HCT116 (cell line): ENCODE measurements around the gene IFNA21.
"Not testable (repeated sequence)": the region's sequence is repeated elsewhere in the genome, so short reads cannot be mapped to it uniquely, and the experiment has no call there.

ENCODE experiments used
- CTCF ChIP-seq, 3 experiments: fragments of 200-600 bp in 1 of 3; sonication (generic) in 1 of 3; IDR thresholded peaks in 2 of 3; conservative IDR thresholded peaks in 1 of 3; 2 replicates each; pipeline ENCODE4 v1.5.1; 2012 to 2017; ENCODE audit warnings: low read depth in 2 of 3, low read length in 2 of 3, antibody characterized with exemption in 1 of 3, borderline replicate concordance in 1 of 3, control low read depth in 1 of 3, mild to moderate bottlenecking in 1 of 3, mixed read lengths in 1 of 3, mixed run types in 1 of 3, moderate library complexity in 1 of 3; ENCODE audit not compliant: insufficient read depth in 1 of 3
- EZH2 ChIP-seq: fragments of 200-600 bp; sonication (generic); IDR thresholded peaks from 2 replicates; pipeline ENCODE4 v1.6.1; 2017; ENCODE audit warnings: antibody characterized with exemption, mixed run types
- FOSL1 ChIP-seq: IDR thresholded peaks from 2 replicates; pipeline ENCODE4 v1.6.1; 2012; ENCODE audit warnings: low read depth
- POLR2A ChIP-seq: IDR thresholded peaks from 2 replicates; pipeline ENCODE4 v1.7.0; 2011; ENCODE audit warnings: borderline replicate concordance; ENCODE audit not compliant: insufficient read depth, insufficient read length; ENCODE audit errors: extremely low read depth
- POLR2AphosphoS5 ChIP-seq: IDR thresholded peaks from 2 replicates; pipeline ENCODE4 v1.6.1; 2011; ENCODE audit warnings: mild to moderate bottlenecking, low read depth, low read length, moderate library complexity
- REST ChIP-seq: IDR thresholded peaks from 2 replicates; pipeline ENCODE4 v1.6.1; 2012; ENCODE audit warnings: low read depth
- SIN3A ChIP-seq: IDR thresholded peaks from 2 replicates; pipeline ENCODE4 v1.6.1; 2012; ENCODE audit warnings: low read depth
- SP1 ChIP-seq: IDR thresholded peaks from 2 replicates; pipeline ENCODE4 v1.6.1; 2012; ENCODE audit warnings: low read depth
- TCF7L2 ChIP-seq: IDR thresholded peaks from 2 replicates; pipeline ENCODE4 v1.7.0; 2011; ENCODE audit warnings: borderline replicate concordance, inconsistent platforms; ENCODE audit not compliant: insufficient read depth, insufficient read length; ENCODE audit errors: extremely low read depth
- YY1 ChIP-seq: IDR thresholded peaks from 2 replicates; pipeline ENCODE4 v1.6.1; 2011; ENCODE audit warnings: low read length, low read depth, moderate library complexity, mild to moderate bottlenecking; ENCODE audit not compliant: insufficient replicate concordance; ENCODE audit errors: extremely low read depth
- TF ChIP-seq, protein P1 (sequence below): IDR thresholded peaks from 2 replicates; pipeline ENCODE4 v1.6.1; 2012

DNA sequence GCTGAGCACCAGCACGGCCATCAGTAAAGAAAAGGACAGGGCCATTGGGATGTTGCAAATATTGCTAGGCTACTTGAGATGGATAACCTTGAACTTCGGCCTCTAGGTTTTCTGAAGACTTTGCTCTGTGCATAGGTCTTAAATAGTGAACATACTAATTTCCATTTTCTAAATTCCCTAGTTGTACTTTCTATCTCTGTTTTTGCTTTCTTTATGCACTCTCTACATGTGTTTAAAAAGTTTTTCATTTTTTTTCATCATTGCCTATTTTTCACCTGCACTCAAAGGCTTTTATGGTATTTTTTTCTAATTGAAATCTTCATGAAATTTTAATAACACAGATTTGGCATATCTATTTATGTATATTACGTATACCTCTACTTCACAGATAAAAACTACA, 21.0 kb upstream of the IFNA21 start, which contains the start of gene IFNA4:
- TF ChIP-seq YY1; POLR2AphosphoS5; CTCF (IDR thresholded peaks at IDR 0.05 in 2 of 3, conservative IDR thresholded peaks at IDR 0.05 in 1 of 3; ENCODE audit: borderline replicate concordance in 1 of 3, insufficient read depth in 1 of 3, low read depth in 2 of 3, low read length in 2 of 3); REST; FOSL1; POLR2A; TCF7L2; EZH2; SP1; SIN3A: not testable (repeated sequence)
- TF ChIP-seq, protein P1, sequence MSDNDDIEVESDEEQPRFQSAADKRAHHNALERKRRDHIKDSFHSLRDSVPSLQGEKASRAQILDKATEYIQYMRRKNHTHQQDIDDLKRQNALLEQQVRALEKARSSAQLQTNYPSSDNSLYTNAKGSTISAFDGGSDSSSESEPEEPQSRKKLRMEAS: not testable (repeated sequence)
